Choroid plexus epithelial cell (primary cell): Measurements from ENCODE around the gene NMRK2.

Experiments used
- DNase-seq: peaks from one replicate; pipeline ENCODE4 v3.0.0-alpha.2; 2010; ENCODE audit warnings: low read depth
- H3K4me3 ChIP-seq: 2 replicates; pipeline ENCODE4 v1.5.1; 2011; ENCODE audit warnings: low read depth, mild to moderate bottlenecking, control low read depth, low read length, moderate library complexity
- CTCF ChIP-seq: conservative IDR thresholded peaks from 2 replicates; pipeline ENCODE4 v1.5.1; 2011; ENCODE audit warnings: low read depth, mild to moderate bottlenecking, control low read depth, inconsistent platforms, low read length, moderate library complexity

The NMRK2 gene

GRCh38 chr19:3914199-3914598, 18.7 kb upstream of the NMRK2 start:
- TF ChIP-seq CTCF = no peak
- no peak for DNase-seq
- H3K4me3 ChIP-seq = no peak overlapping the region

GRCh38 chr19:3916033-3916432, 16.8 kb upstream of the NMRK2 start:
- TF ChIP-seq CTCF = no peak
- no peak overlapping the region for H3K4me3 ChIP-seq
- no peak for DNase-seq

- TF ChIP-seq CTCF = no peak
- no peak overlapping the region for H3K4me3 ChIP-seq
- no peak for DNase-seq
Observed at GRCh38 chr19:3919793-3920192, 13.1 kb upstream of the NMRK2 start.

- no peak overlapping the region for H3K4me3 ChIP-seq
- TF ChIP-seq CTCF = no peak
- DNase-seq = no peak
Observed at GRCh38 chr19:3923096-3923758, 9.6 kb upstream of the NMRK2 start.

- TF ChIP-seq CTCF = no peak
- H3K4me3 ChIP-seq = no peak overlapping the region
- DNase-seq = no peak
Observed at GRCh38 chr19:3923912-3924311, 9.0 kb upstream of the NMRK2 start.

- no peak for TF ChIP-seq CTCF
- no peak overlapping the region for H3K4me3 ChIP-seq
- no peak for DNase-seq
Observed at GRCh38 chr19:3931041-3931440, 1.8 kb upstream of the NMRK2 start.
